Subcutaneous adipose tissue (tissue), 4 donors: Measurements from ENCODE around the gene GP1BB. TPM values are rescaled to one million over a fixed set of nuclear protein-coding genes. Genes with fewer than 3 reads are reported as not detected.

ENCODE experiments used
- CTCF ChIP-seq: fragments of 450-650 bp; IDR thresholded peaks from one replicate; pipeline ENCODE4 v1.5.1; 2016; ENCODE audit warnings: low read depth, mild to moderate bottlenecking, control low read depth, antibody characterized with exemption, moderate library complexity
- total RNA-seq, 4 donors: library from RNA; depleted of rRNA; stranded (reverse); fragments of >200 nt; gene quantifications; one replicate each; pipeline ENCODE4 v1.1.0, GENCODE V29; 2016

Gene GP1BB
- total RNA-seq, 4 donors from 2014 or later, result 0.34 to 2.8 (median 1.5) TPM; not detected in 1

- no peak for TF ChIP-seq CTCF
Observed at GRCh38 chr22:19739448-19739895, 16.1 kb downstream of the GP1BB start.

- no peak for TF ChIP-seq CTCF
Observed at GRCh38 chr22:19739911-19740449, 16.6 kb downstream of the GP1BB start.

- no peak for TF ChIP-seq CTCF
Observed at GRCh38 chr22:19740586-19740985, 17.2 kb downstream of the GP1BB start.

GRCh38 chr22:19741053-19741452 lies 17.7 kb downstream of the GP1BB start:
- no peak for TF ChIP-seq CTCF

GRCh38 chr22:19742160-19743066 lies 19.1 kb downstream of the GP1BB start:
- no peak for TF ChIP-seq CTCF

- no peak for TF ChIP-seq CTCF
Observed at GRCh38 chr22:19743081-19743480, 19.7 kb downstream of the GP1BB start.

GRCh38 chr22:19743651-19744050 lies 20.3 kb downstream of the GP1BB start:
- TF ChIP-seq CTCF, result no peak
